Hypothalamus (tissue), 51 donors: ENCODE measurements around the gene P2RY12.

Experiments
- DNase-seq, 51 donors: peaks; one replicate each; lab custom pipeline; 2025; lab: John Stamatoyannopoulos, UW

The P2RY12 gene

GRCh38 chr3:151384741-151385174, at the start of gene P2RY12:
Gene P2RY12, minus strand, starts transcription at chr3:151384753. Its CDS starts 45,908 bp downstream, at chr3:151338845.
- no peak for DNase-seq

- no peak for DNase-seq
Observed at GRCh38 chr3:151432616-151433372, 48.2 kb upstream of the P2RY12 start.

- DNase-seq: no peak
Observed at GRCh38 chr3:151431940-151432339, 47.4 kb upstream of the P2RY12 start.

GRCh38 chr3:151430821-151431484, 46.4 kb upstream of the P2RY12 start:
- no peak for DNase-seq

- no peak for DNase-seq
Observed at GRCh38 chr3:151428386-151428785, 43.8 kb upstream of the P2RY12 start.

GRCh38 chr3:151426341-151426657, 41.7 kb upstream of the P2RY12 start:
- DNase-seq: no peak

GRCh38 chr3:151425627-151426340, 41.2 kb upstream of the P2RY12 start:
- no peak for DNase-seq

- no peak for DNase-seq
Observed at GRCh38 chr3:151423091-151423490, 38.5 kb upstream of the P2RY12 start.

- DNase-seq: no peak
Observed at GRCh38 chr3:151421938-151422337, 37.4 kb upstream of the P2RY12 start.

- DNase-seq: no peak
Observed at GRCh38 chr3:151419806-151420205, 35.3 kb upstream of the P2RY12 start.

GRCh38 chr3:151415289-151415688, 30.7 kb upstream of the P2RY12 start:
- no peak for DNase-seq

- no peak for DNase-seq
Observed at GRCh38 chr3:151412989-151413388, 28.4 kb upstream of the P2RY12 start.

GRCh38 chr3:151410891-151411559, 26.5 kb upstream of the P2RY12 start:
- no peak for DNase-seq

- DNase-seq: no peak
Observed at GRCh38 chr3:151407928-151408327, 23.4 kb upstream of the P2RY12 start.

GRCh38 chr3:151404316-151404715, 19.8 kb upstream of the P2RY12 start:
- no peak for DNase-seq

- DNase-seq: no peak
Observed at GRCh38 chr3:151403246-151403645, 18.7 kb upstream of the P2RY12 start.

- DNase-seq: no peak
Observed at GRCh38 chr3:151402349-151402748, 17.8 kb upstream of the P2RY12 start.

GRCh38 chr3:151400341-151400740, 15.8 kb upstream of the P2RY12 start:
- no peak for DNase-seq

GRCh38 chr3:151398895-151399294, 14.3 kb upstream of the P2RY12 start:
- DNase-seq: no peak

GRCh38 chr3:151395806-151396205, 11.3 kb upstream of the P2RY12 start:
- DNase-seq: no peak

- no peak for DNase-seq
Observed at GRCh38 chr3:151394611-151395010, 10.1 kb upstream of the P2RY12 start.
